Progenitor cell of endocrine pancreas (in vitro differentiated cells): ENCODE results near the gene ADAMTS6. TPM values are rescaled to one million over a fixed set of nuclear protein-coding genes. Genes with fewer than 3 reads are reported as not detected.

ENCODE experiments used
- DNase-seq: peaks from one replicate; pipeline ENCODE4 v3.0.0; 2021; ENCODE audit warnings: low spot score; ENCODE audit not compliant: unreplicated experiment
- H3K27ac Mint-ChIP-seq: 2 replicates; pipeline ENCODE4 v1.8.0; 2021; ENCODE audit warnings: mild to moderate bottlenecking, moderate library complexity, mixed read lengths
- H3K27me3 Mint-ChIP-seq: 2 replicates; pipeline ENCODE4 v1.8.0; 2021; ENCODE audit warnings: mixed read lengths
- H3K36me3 Mint-ChIP-seq: 2 replicates; pipeline ENCODE4 v1.8.0; 2022; ENCODE audit warnings: mixed read lengths; ENCODE audit not compliant: insufficient read depth
- H3K4me1 Mint-ChIP-seq: 2 replicates; pipeline ENCODE4 v1.8.0; 2021; ENCODE audit warnings: low read depth, mixed read lengths
- H3K4me3 Mint-ChIP-seq: 2 replicates; pipeline ENCODE4 v1.8.0; 2021; ENCODE audit warnings: low read depth, mild to moderate bottlenecking, moderate library complexity, mixed read lengths
- H3K9me3 Mint-ChIP-seq: 2 replicates; pipeline ENCODE4 v1.8.0; 2021; ENCODE audit warnings: low read depth, mixed read lengths
- CTCF ChIP-seq: fragments of 200-600 bp; sonication (generic); IDR thresholded peaks from one replicate; pipeline ENCODE4 v1.5.0; 2021; ENCODE audit warnings: antibody characterized with exemption, mild to moderate bottlenecking; ENCODE audit not compliant: unreplicated experiment
- total RNA-seq: library from RNA; stranded (reverse); gene quantifications from 2 replicates; pipeline ENCODE4 v1.2.1, GENCODE V29; 2021

Gene ADAMTS6
- total RNA-seq, 1 donor from 2014 or later: 13.0 TPM

GRCh38 chr5:65359569-65359968, 122.2 kb downstream of the ADAMTS6 start:
- Mint-ChIP-seq H3K27me3 (no peaks in the 10 kb centered on the region), H3K27ac (no peak overlapping the region), H3K9me3 (no peaks in the 10 kb centered on the region), H3K4me1 (no peaks in the 10 kb centered on the region), H3K36me3 (no peaks in the 10 kb centered on the region), H3K4me3 (no peak overlapping the region)
- DNase-seq: no peak
- TF ChIP-seq CTCF: no peak

GRCh38 chr5:65356274-65356673, 125.4 kb downstream of the ADAMTS6 start:
- no peak overlapping the region for H3K4me3 Mint-ChIP-seq
- H3K27ac Mint-ChIP-seq: no peak overlapping the region
- no peaks in the 10 kb centered on the region for H3K27me3 Mint-ChIP-seq
- H3K9me3 Mint-ChIP-seq: no peaks in the 10 kb centered on the region
- no peaks in the 10 kb centered on the region for H3K36me3 Mint-ChIP-seq
- H3K4me1 Mint-ChIP-seq: peaks cover 1% of the 10 kb centered on the region
- no peak for DNase-seq
- no peak for TF ChIP-seq CTCF

- H3K36me3 Mint-ChIP-seq: no peaks in the 10 kb centered on the region
- H3K4me3 Mint-ChIP-seq: no peak overlapping the region
- H3K4me1 Mint-ChIP-seq: peaks cover 1% of the 10 kb centered on the region
- H3K9me3 Mint-ChIP-seq: no peaks in the 10 kb centered on the region
- H3K27ac Mint-ChIP-seq: no peak overlapping the region
- no peak for TF ChIP-seq CTCF
- no peaks in the 10 kb centered on the region for H3K27me3 Mint-ChIP-seq
- DNase-seq: no peak
Measured at GRCh38 chr5:65355301-65355700, 126.4 kb downstream of the ADAMTS6 start.

- H3K27me3 Mint-ChIP-seq: no peaks in the 10 kb centered on the region
- H3K9me3 Mint-ChIP-seq: peaks cover 38% of the 10 kb centered on the region
- H3K27ac Mint-ChIP-seq: no peak overlapping the region
- H3K36me3 Mint-ChIP-seq: peaks cover 13% of the 10 kb centered on the region
- no peaks in the 10 kb centered on the region for H3K4me1 Mint-ChIP-seq
- TF ChIP-seq CTCF: no peak
- no peak for DNase-seq
- no peak overlapping the region for H3K4me3 Mint-ChIP-seq
Measured at GRCh38 chr5:65341835-65342234, 139.9 kb downstream of the ADAMTS6 start.

- Mint-ChIP-seq H3K27me3 (no peaks in the 10 kb centered on the region), H3K27ac (no peak overlapping the region), H3K4me3 (no peak overlapping the region), H3K36me3 (peaks cover 12% of the 10 kb centered on the region), H3K9me3 (peaks cover 34% of the 10 kb centered on the region), H3K4me1 (no peaks in the 10 kb centered on the region)
- DNase-seq: no peak
- TF ChIP-seq CTCF: no peak
Measured at GRCh38 chr5:65338606-65339151, 143.0 kb downstream of the ADAMTS6 start.
